Measurements from ENCODE around the gene SLC25A15. TPM values are rescaled to one million over a fixed set of nuclear protein-coding genes. Genes with fewer than 3 reads are reported as not detected.

The SLC25A15 gene
- polyA plus RNA-seq, 1 donor: 33.3 TPM

DNA sequence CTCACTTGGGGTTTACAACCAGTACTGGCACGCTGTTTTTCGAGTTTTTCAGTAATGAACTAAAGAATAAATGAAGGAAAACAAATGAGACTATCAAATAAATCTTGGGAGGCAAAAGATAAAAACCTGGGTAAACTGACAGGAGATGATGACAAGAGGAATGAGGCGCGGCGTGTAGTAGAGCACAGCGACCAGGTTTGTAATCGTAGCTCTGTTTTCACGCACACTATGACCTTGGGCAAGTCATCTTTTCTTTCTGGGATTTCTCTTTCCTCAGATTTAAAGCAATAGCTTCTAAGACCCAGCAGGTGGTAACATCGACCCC is 18.8 kb upstream of the SLC25A15 start:
- Histone ChIP-seq H3K36me3 (ENCODE audit: control insufficient read depth, insufficient read depth, low read length) (peaks cover 6% of the 10 kb centered on the region), H3K4me1 (ENCODE audit: control insufficient read depth, insufficient read depth, low read length) (peaks cover 11% of the 10 kb centered on the region), H3K27me3 (ENCODE audit: control insufficient read depth, insufficient read depth, low read length) (no peaks in the 10 kb centered on the region), H3K9me3 (ENCODE audit: control insufficient read depth, low read depth, low read length) (no peaks in the 10 kb centered on the region), H3K4me3 (ENCODE audit: low read length) (peak overlapping the region; percentile 97), H3K27ac (ENCODE audit: low read length) (peak overlapping the region; percentile 95)
- no peak for DNase-seq
- 0% methylated on average over 2 of the region's 9 CpGs for WGBS (ENCODE audit: insufficient coverage, low lambda C conversion rate)

GRCh38 chr13:40770934-40771618 is 18.3 kb upstream of the SLC25A15 start, which contains the start of gene MRPS31:
Gene MRPS31, minus strand, starts transcription at chr13:40771190. Its CDS starts 54 bp downstream, at chr13:40771136.
- no CpG with 5 or more reads among the region's 52 CpGs for whole genome bisulfite sequencing (ENCODE audit: insufficient coverage, low lambda C conversion rate)
- no peaks in the 10 kb centered on the region for H3K9me3 ChIP-seq (ENCODE audit: control insufficient read depth, low read depth, low read length)
- peak within 1 kb of the TSS; percentile 97 for H3K4me3 ChIP-seq (ENCODE audit: low read length)
- peak within 1 kb of the TSS; percentile 95 for H3K27ac ChIP-seq (ENCODE audit: low read length)
- no peaks in the 10 kb centered on the region for H3K27me3 ChIP-seq (ENCODE audit: control insufficient read depth, insufficient read depth, low read length)
- H3K4me1 ChIP-seq (ENCODE audit: control insufficient read depth, insufficient read depth, low read length): peaks cover 11% of the 10 kb centered on the region
- peaks cover 6% of the 10 kb centered on the region for H3K36me3 ChIP-seq (ENCODE audit: control insufficient read depth, insufficient read depth, low read length)
- peak; percentile 95 to 97 for DNase-seq

DNA sequence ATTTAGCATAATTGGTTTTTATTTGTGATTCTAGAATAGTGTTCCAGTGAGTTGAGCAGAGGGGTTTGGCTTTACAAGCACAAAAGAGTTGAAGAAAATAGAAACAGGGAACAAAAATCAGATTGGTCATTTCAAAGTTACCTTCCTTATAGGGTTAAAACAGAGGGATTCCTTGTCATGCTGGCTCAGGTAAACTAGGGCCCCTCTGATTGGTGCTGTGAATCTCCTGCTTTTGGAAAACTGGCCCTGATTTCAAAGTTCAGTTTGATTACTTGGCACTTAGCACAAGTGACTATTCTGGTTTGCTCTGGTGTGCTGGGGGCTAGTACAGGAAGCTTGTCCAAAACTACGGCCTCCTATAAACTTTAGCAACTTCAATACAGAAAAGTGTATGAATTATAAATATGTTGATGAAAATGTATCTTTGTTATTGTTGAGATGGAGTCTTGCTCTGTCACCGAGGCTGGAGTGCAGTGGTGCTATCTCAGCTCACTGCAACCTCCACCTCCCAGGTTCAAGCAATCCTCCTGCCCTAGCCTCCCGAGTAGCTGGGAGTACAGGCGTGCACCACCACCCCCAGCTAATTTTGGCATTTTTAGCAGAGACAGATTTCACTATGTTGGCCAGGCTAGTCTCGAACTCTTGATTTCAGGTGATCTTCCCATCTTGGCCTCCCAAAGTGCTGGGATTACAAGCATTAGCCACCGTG is 16.5 kb upstream of the SLC25A15 start:
- Histone ChIP-seq H3K4me3 (ENCODE audit: low read length) (no peak overlapping the region), H3K36me3 (ENCODE audit: control insufficient read depth, insufficient read depth, low read length) (no peaks in the 10 kb centered on the region), H3K9me3 (ENCODE audit: control insufficient read depth, low read depth, low read length) (no peaks in the 10 kb centered on the region), H3K27ac (ENCODE audit: low read length) (peak overlapping the region; percentile 2), H3K4me1 (ENCODE audit: control insufficient read depth, insufficient read depth, low read length) (peaks cover 15% of the 10 kb centered on the region), H3K27me3 (ENCODE audit: control insufficient read depth, insufficient read depth, low read length) (no peaks in the 10 kb centered on the region)
- no CpG with 5 or more reads among the region's 6 CpGs for WGBS (ENCODE audit: insufficient coverage, low lambda C conversion rate)
- peak in 1 of 2 donors; percentile 74 for DNase-seq

- Histone ChIP-seq H3K27me3 (ENCODE audit: control insufficient read depth, insufficient read depth, low read length) (no peaks in the 10 kb centered on the region), H3K4me3 (ENCODE audit: low read length) (no peak overlapping the region), H3K9me3 (ENCODE audit: control insufficient read depth, low read depth, low read length) (no peaks in the 10 kb centered on the region), H3K27ac (ENCODE audit: low read length) (peak overlapping the region; percentile 34), H3K36me3 (ENCODE audit: control insufficient read depth, insufficient read depth, low read length) (no peaks in the 10 kb centered on the region), H3K4me1 (ENCODE audit: control insufficient read depth, insufficient read depth, low read length) (peaks cover 15% of the 10 kb centered on the region)
- peak in 1 of 2 donors; percentile 39 for DNase-seq
- WGBS (ENCODE audit: insufficient coverage, low lambda C conversion rate): 67% methylated on average over 1 of the region's 6 CpGs
Observed at GRCh38 chr13:40774672-40775071, 14.7 kb upstream of the SLC25A15 start.

DNA sequence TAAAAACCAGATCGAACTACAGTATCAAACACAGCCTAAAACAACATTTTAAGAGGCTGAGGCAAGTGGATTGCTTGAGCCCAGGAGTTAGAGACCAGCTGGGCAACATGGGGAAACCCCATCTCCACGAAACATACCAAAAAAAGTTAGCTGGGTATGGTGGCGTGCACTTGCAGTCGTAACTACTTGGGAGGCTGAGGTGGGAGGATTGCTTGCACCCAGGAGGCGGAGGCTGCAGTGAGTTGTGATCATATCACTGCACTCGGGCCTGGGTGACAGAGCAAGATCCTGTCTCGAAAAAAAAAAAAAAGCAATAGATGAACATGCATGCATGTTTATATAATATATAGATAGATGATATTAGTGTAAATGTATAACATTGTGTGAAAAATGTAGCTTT is 13.2 kb upstream of the SLC25A15 start:
- no peaks in the 10 kb centered on the region for H3K27me3 ChIP-seq (ENCODE audit: control insufficient read depth, insufficient read depth, low read length)
- H3K9me3 ChIP-seq (ENCODE audit: control insufficient read depth, low read depth, low read length): no peaks in the 10 kb centered on the region
- no CpG with 5 or more reads among the region's 7 CpGs for WGBS (ENCODE audit: insufficient coverage, low lambda C conversion rate)
- H3K27ac ChIP-seq (ENCODE audit: low read length): no peak overlapping the region
- no peaks in the 10 kb centered on the region for H3K36me3 ChIP-seq (ENCODE audit: control insufficient read depth, insufficient read depth, low read length)
- DNase-seq: no peak
- peaks cover 15% of the 10 kb centered on the region for H3K4me1 ChIP-seq (ENCODE audit: control insufficient read depth, insufficient read depth, low read length)
- no peak overlapping the region for H3K4me3 ChIP-seq (ENCODE audit: low read length)

DNA sequence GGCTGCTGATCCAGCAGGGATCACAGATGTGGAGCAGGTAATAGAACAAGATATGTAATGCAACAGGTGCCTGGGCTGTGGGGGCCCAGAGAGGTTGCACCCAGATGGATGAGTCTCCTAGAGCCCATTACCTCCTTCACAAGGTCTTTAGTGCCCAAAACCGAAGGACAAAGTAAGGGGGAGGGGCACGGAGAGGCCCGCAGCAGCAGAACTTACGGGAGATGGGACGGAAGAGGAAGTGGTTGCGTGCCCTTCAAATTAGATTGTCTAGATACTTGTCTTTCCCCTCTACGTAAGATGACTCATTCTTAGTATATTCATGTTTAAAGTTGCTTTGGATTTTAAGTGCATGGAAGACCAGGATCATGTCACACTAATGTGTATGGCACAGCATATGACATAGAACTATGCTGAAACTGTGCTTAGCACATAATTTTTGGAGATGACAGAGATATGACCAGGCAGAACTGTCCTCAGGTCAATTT is 12.7 kb upstream of the SLC25A15 start:
- WGBS (ENCODE audit: insufficient coverage, low lambda C conversion rate): 100% methylated on average over 1 of the region's 7 CpGs
- Histone ChIP-seq H3K27ac (ENCODE audit: low read length) (no peak overlapping the region), H3K36me3 (ENCODE audit: control insufficient read depth, insufficient read depth, low read length) (no peaks in the 10 kb centered on the region), H3K4me1 (ENCODE audit: control insufficient read depth, insufficient read depth, low read length) (peaks cover 14% of the 10 kb centered on the region), H3K27me3 (ENCODE audit: control insufficient read depth, insufficient read depth, low read length) (no peaks in the 10 kb centered on the region), H3K4me3 (ENCODE audit: low read length) (no peak overlapping the region), H3K9me3 (ENCODE audit: control insufficient read depth, low read depth, low read length) (no peaks in the 10 kb centered on the region)
- no peak for DNase-seq

DNA sequence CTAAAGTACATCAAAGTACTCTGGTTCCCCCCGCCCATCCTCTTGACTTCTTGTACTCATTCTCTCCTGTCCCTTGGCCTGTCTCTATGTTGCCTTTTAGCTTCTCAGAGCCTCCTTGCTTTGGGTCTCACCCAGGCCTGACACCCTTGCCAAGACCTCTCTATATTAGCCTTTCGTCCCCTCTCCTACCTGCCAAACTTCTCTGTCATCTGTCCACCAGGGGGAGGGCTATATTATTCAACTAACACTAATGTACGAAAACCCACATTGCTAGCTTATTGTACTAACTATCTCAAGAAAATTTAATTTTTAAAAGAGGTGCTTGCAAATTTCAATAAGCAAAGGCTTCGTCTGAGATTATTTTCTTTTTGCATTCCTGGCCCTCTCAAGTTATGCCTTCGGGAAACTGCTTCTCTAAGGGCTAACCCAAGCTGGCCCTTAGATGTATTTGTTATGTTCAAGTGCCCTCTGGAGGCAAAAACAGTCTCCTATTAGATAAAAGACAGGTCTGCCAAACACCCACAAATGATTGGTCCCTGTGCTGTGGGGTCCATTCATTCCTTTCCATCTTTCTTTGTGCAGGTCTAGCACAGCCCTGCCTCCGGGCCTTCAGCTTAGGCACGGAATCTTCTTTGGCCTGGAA is 12.1 kb upstream of the SLC25A15 start:
- Histone ChIP-seq H3K9me3 (ENCODE audit: control insufficient read depth, low read depth, low read length) (no peaks in the 10 kb centered on the region), H3K4me1 (ENCODE audit: control insufficient read depth, insufficient read depth, low read length) (peaks cover 10% of the 10 kb centered on the region), H3K27me3 (ENCODE audit: control insufficient read depth, insufficient read depth, low read length) (no peaks in the 10 kb centered on the region), H3K27ac (ENCODE audit: low read length) (peak overlapping the region; percentile 55), H3K36me3 (ENCODE audit: control insufficient read depth, insufficient read depth, low read length) (no peaks in the 10 kb centered on the region), H3K4me3 (ENCODE audit: low read length) (no peak overlapping the region)
- 17% methylated on average over 2 of the region's 7 CpGs for WGBS (ENCODE audit: insufficient coverage, low lambda C conversion rate)
- peak in 1 of 2 donors; percentile 60 for DNase-seq

DNA sequence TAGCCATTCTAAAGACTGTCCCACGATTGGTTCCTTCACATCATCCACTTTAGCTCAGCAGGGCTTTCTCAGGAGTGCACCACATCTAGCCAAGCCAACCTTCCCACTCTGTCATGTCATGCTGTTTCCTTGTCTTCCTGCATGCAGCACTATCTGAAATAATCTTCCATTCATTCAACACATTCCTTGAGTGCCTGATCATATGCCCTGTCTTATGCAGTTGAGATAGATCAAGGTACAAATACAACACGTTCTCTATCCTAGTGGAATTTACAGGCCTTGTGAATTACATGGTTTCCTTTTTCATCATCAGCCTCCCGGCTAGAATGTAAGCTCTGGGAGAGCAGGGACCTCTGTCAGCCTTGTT is 11.6 kb upstream of the SLC25A15 start:
- Histone ChIP-seq H3K4me1 (ENCODE audit: control insufficient read depth, insufficient read depth, low read length) (peaks cover 7% of the 10 kb centered on the region), H3K27me3 (ENCODE audit: control insufficient read depth, insufficient read depth, low read length) (no peaks in the 10 kb centered on the region), H3K4me3 (ENCODE audit: low read length) (no peak overlapping the region), H3K9me3 (ENCODE audit: control insufficient read depth, low read depth, low read length) (no peaks in the 10 kb centered on the region), H3K27ac (ENCODE audit: low read length) (peak overlapping the region; percentile 55), H3K36me3 (ENCODE audit: control insufficient read depth, insufficient read depth, low read length) (no peaks in the 10 kb centered on the region)
- no CpG with 5 or more reads among the region's 3 CpGs for WGBS (ENCODE audit: insufficient coverage, low lambda C conversion rate)
- peak; percentile 71 to 79 for DNase-seq

GRCh38 chr13:40779049-40779448 is 10.4 kb upstream of the SLC25A15 start:
- no CpG with 5 or more reads among the region's 4 CpGs for WGBS (ENCODE audit: insufficient coverage, low lambda C conversion rate)
- no peak for DNase-seq
- no peak overlapping the region for H3K27ac ChIP-seq (ENCODE audit: low read length)

DNA sequence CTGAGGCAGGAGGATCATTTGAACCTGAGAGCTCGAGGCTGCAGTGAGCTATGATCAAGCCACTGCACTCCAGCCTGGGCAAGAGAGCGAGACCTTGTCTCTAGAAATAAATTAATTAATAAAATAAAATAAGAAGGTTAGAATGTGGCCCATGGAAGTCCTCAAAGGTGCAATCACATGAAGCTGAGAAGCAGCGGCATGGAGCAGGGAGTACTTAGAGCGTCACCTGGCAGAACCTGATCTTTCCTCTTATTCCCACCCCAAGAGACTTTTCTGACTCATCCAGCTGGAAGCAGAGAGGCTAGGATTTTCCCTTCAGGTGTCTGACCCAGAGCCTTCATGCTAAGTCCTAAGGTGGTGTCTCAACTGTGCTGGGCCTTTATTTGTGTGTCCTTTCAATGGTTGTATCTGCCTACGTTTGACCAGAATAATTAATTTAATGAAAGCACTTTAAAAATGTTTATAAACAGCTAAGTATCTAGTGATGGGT is 9.6 kb upstream of the SLC25A15 start:
- no peak overlapping the region for H3K4me3 ChIP-seq (ENCODE audit: low read length)
- WGBS (ENCODE audit: insufficient coverage, low lambda C conversion rate): 100% methylated on average over 1 of the region's 5 CpGs
- H3K36me3 ChIP-seq (ENCODE audit: control insufficient read depth, insufficient read depth, low read length): no peaks in the 10 kb centered on the region
- peaks cover 4% of the 10 kb centered on the region for H3K4me1 ChIP-seq (ENCODE audit: control insufficient read depth, insufficient read depth, low read length)
- no peaks in the 10 kb centered on the region for H3K9me3 ChIP-seq (ENCODE audit: control insufficient read depth, low read depth, low read length)
- H3K27ac ChIP-seq (ENCODE audit: low read length): no peak overlapping the region
- H3K27me3 ChIP-seq (ENCODE audit: control insufficient read depth, insufficient read depth, low read length): no peaks in the 10 kb centered on the region
- no peak for DNase-seq

More at GRCh38 chr13:40779049-40779448, 10.4 kb upstream of the SLC25A15 start:
- H3K9me3 ChIP-seq (ENCODE audit: control insufficient read depth, low read depth, low read length): no peaks in the 10 kb centered on the region
- H3K27me3 ChIP-seq (ENCODE audit: control insufficient read depth, insufficient read depth, low read length): no peaks in the 10 kb centered on the region
- peaks cover 4% of the 10 kb centered on the region for H3K4me1 ChIP-seq (ENCODE audit: control insufficient read depth, insufficient read depth, low read length)
- H3K36me3 ChIP-seq (ENCODE audit: control insufficient read depth, insufficient read depth, low read length): no peaks in the 10 kb centered on the region
- H3K4me3 ChIP-seq (ENCODE audit: low read length): no peak overlapping the region

Measured in large intestine (tissue), 3 donors.